ENCODE data around the gene EZH1.

EZH1 gene

GRCh38 chr17:42659079-42659931 is 85.5 kb downstream of the EZH1 start, which contains the start of gene TUBG2:
Gene TUBG2, plus strand, starts transcription at chr17:42659284. Its CDS starts 220 bp downstream, at chr17:42659504.
- no peak for TF ChIP-seq CTCF (IDR thresholded peaks at IDR 0.05)

DNA sequence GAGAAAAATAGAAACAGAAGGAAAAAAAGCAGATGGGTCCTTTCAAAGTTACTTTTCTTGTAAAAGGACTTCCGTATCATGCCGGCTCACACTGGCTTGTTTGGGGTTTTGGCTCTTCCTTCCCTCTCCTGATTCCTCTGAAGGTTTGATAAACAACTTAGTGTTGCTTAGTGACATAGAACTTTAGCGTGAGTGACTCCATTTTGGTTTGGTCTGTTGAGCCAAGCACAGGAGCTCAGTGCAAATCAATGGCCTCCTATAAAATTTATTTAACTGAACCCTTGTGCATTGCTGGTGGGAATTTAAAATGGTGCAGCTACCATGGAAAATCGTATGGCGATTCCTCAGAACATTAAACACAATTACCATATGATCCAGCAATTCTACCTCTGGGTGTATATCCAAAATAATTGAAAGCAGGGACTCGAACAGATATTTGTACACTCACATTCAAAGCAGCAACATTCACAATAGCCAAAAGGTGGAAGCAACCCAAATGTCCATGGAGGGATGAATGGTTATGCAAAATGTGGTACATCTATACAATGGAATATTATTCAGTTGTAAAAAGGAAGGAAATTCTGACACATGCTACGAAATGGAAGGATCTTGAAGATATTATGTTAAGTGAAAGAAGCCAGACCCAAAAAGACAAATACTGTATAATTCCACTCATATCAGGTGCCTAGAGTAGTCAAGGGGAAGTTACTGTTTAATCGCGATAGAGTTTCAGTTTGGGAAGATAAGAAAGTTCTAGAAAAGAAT is 86.8 kb downstream of the EZH1 start:
- TF ChIP-seq CTCF (IDR thresholded peaks at IDR 0.05): no peak

DNA sequence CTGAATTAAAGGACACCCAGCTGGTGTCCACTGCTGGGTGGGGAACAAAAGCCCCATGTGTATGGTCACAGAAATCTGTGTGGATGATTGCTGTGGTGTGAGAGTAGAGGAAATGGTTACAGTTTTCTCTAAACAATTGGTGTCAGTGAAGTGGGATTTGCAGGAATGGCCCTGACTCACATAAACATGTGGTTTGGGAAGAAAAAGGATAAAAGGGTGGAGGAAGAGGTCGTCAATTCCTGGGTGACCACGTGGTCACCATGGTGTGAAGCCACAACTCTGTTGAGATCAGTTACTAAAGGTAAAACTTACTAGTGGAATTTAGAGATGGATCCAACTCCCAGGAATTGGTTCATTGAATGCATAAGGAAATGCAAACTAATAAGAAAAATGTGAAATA is 89.3 kb downstream of the EZH1 start:
- TF ChIP-seq CTCF (IDR thresholded peaks at IDR 0.05): no peak

- TF ChIP-seq CTCF (IDR thresholded peaks at IDR 0.05): no peak
Measured at GRCh38 chr17:42653179-42654124, 91.4 kb downstream of the EZH1 start.

- TF ChIP-seq CTCF (IDR thresholded peaks at IDR 0.05): no peak
Measured at GRCh38 chr17:42651392-42651791, 93.4 kb downstream of the EZH1 start.

All from LNCAP (cell line).